PC-3 (cell line): ENCODE measurements around the gene CXXC5.

Source experiments
- EZH2 ChIP-seq: fragments of 300-600 bp; sonication (generic); IDR thresholded peaks from one replicate; pipeline ENCODE4 v1.6.1; 2017; ENCODE audit warnings: antibody characterized with exemption, mild to moderate bottlenecking, low read length; ENCODE audit not compliant: unreplicated experiment
- EZH2phosphoT487 ChIP-seq: fragments of 300-600 bp; sonication (generic); IDR thresholded peaks from 2 replicates; pipeline ENCODE4 v1.6.1; 2018; ENCODE audit warnings: mild to moderate bottlenecking, antibody characterized with exemption, low read length, borderline replicate concordance
- TF ChIP-seq, protein P1 (sequence below): fragments of 300-600 bp; sonication (generic); conservative IDR thresholded peaks from 2 replicates; pipeline ENCODE4 v1.5.1; 2017; ENCODE audit warnings: antibody characterized with exemption, low read depth, mild to moderate bottlenecking, low read length

DNA sequence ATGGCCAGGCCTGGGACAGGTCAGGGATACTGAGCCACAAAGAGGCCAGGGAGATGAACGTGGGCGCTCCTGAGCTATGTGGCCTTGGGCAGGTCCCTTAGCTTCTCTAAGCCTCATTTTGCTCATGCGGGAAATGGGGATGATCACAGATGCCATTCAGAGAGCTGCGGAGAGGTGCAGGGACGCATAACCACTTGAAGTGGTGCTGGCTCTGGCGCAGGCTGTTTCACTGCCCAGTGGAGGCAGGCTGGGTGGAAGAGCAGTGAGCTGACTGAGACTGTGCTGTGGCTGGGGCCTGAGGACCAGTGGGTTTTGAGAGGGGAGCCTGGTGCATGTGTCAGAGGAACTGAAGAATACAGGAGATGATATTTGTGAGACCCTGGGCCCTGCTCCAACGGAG is 18.4 kb downstream of the CXXC5 start:
- TF ChIP-seq, protein P1, sequence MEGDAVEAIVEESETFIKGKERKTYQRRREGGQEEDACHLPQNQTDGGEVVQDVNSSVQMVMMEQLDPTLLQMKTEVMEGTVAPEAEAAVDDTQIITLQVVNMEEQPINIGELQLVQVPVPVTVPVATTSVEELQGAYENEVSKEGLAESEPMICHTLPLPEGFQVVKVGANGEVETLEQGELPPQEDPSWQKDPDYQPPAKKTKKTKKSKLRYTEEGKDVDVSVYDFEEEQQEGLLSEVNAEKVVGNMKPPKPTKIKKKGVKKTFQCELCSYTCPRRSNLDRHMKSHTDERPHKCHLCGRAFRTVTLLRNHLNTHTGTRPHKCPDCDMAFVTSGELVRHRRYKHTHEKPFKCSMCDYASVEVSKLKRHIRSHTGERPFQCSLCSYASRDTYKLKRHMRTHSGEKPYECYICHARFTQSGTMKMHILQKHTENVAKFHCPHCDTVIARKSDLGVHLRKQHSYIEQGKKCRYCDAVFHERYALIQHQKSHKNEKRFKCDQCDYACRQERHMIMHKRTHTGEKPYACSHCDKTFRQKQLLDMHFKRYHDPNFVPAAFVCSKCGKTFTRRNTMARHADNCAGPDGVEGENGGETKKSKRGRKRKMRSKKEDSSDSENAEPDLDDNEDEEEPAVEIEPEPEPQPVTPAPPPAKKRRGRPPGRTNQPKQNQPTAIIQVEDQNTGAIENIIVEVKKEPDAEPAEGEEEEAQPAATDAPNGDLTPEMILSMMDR: no peak
- no peak for TF ChIP-seq EZH2
- no peak for TF ChIP-seq EZH2phosphoT487
